Hepatocyte (in vitro differentiated cells): ENCODE data around the gene DSCAML1.

Experiments
- EZH2 ChIP-seq: fragments of 200-600 bp; sonication (generic); IDR thresholded peaks from 2 replicates; pipeline ENCODE4 v1.6.1; 2016; ENCODE audit warnings: antibody characterized with exemption, mild to moderate bottlenecking, borderline replicate concordance
- TF ChIP-seq, protein P1 (sequence below): fragments of 200-600 bp; sonication (generic); IDR thresholded peaks from 2 replicates; pipeline ENCODE4 v1.5.1; 2016; ENCODE audit warnings: antibody characterized with exemption, mild to moderate bottlenecking; ENCODE audit not compliant: poor library complexity

DNA sequence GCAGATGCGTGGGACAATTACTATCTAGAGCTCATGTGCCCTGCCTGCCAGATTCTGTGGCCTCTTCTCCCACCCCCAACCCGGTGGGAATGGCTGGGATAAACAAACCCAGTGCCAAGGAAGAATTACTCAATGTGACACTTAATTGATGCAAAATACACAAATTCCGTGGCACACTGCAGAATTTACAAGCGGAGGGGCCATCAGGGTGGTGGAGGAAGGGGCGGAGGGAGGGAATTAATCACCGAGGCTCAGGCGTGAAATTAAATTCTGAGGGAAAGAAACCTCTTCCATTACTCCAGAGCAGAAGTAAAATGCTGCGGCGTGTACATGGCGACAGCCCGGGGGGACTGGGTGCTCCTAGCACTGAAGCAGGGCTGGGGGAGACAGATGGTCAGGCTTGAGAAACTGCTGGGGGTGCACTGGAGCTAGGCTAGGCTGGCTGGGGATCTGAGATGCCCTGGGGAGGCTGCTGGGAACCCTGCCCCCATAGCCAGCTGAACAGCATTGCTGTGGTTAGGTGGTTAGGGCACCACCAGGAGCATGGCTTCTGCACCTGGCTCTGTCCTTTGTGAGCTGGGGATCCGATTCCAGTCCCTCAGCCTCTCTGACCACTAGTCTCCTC lies 268.8 kb downstream of the DSCAML1 start:
- TF ChIP-seq, protein P1, sequence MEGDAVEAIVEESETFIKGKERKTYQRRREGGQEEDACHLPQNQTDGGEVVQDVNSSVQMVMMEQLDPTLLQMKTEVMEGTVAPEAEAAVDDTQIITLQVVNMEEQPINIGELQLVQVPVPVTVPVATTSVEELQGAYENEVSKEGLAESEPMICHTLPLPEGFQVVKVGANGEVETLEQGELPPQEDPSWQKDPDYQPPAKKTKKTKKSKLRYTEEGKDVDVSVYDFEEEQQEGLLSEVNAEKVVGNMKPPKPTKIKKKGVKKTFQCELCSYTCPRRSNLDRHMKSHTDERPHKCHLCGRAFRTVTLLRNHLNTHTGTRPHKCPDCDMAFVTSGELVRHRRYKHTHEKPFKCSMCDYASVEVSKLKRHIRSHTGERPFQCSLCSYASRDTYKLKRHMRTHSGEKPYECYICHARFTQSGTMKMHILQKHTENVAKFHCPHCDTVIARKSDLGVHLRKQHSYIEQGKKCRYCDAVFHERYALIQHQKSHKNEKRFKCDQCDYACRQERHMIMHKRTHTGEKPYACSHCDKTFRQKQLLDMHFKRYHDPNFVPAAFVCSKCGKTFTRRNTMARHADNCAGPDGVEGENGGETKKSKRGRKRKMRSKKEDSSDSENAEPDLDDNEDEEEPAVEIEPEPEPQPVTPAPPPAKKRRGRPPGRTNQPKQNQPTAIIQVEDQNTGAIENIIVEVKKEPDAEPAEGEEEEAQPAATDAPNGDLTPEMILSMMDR: no peak
- TF ChIP-seq EZH2: no peak
